ES-I3 (cell line): ENCODE results near the gene TTYH3.
A peak's percentile ranks its signal among the peaks of the same experiment; 100 is the strongest.
"Not testable (repeated sequence)": the region's sequence is repeated elsewhere in the genome, so short reads cannot be mapped to it uniquely, and the experiment has no call there.

Experiments
- H3K36me3 ChIP-seq: 2 replicates; pipeline ENCODE4 v1.6.1; 2013; ENCODE audit warnings: mild to moderate bottlenecking, low read length, control low read depth, moderate library complexity; ENCODE audit not compliant: insufficient read depth
- H3K4me1 ChIP-seq: 2 replicates; pipeline ENCODE4 v1.6.1; 2013; ENCODE audit warnings: mild to moderate bottlenecking, control low read depth, low read length; ENCODE audit not compliant: insufficient read depth
- H3K9ac ChIP-seq: 2 replicates; pipeline ENCODE4 v1.6.1; 2013; ENCODE audit warnings: low read depth, mild to moderate bottlenecking, low read length, moderate library complexity
- H3K9me3 ChIP-seq: 2 replicates; pipeline ENCODE4 v1.6.1; 2013; ENCODE audit warnings: mild to moderate bottlenecking, low read length, moderate library complexity; ENCODE audit not compliant: control insufficient read depth, insufficient read depth

Gene TTYH3, protein sequence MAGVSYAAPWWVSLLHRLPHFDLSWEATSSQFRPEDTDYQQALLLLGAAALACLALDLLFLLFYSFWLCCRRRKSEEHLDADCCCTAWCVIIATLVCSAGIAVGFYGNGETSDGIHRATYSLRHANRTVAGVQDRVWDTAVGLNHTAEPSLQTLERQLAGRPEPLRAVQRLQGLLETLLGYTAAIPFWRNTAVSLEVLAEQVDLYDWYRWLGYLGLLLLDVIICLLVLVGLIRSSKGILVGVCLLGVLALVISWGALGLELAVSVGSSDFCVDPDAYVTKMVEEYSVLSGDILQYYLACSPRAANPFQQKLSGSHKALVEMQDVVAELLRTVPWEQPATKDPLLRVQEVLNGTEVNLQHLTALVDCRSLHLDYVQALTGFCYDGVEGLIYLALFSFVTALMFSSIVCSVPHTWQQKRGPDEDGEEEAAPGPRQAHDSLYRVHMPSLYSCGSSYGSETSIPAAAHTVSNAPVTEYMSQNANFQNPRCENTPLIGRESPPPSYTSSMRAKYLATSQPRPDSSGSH

DNA sequence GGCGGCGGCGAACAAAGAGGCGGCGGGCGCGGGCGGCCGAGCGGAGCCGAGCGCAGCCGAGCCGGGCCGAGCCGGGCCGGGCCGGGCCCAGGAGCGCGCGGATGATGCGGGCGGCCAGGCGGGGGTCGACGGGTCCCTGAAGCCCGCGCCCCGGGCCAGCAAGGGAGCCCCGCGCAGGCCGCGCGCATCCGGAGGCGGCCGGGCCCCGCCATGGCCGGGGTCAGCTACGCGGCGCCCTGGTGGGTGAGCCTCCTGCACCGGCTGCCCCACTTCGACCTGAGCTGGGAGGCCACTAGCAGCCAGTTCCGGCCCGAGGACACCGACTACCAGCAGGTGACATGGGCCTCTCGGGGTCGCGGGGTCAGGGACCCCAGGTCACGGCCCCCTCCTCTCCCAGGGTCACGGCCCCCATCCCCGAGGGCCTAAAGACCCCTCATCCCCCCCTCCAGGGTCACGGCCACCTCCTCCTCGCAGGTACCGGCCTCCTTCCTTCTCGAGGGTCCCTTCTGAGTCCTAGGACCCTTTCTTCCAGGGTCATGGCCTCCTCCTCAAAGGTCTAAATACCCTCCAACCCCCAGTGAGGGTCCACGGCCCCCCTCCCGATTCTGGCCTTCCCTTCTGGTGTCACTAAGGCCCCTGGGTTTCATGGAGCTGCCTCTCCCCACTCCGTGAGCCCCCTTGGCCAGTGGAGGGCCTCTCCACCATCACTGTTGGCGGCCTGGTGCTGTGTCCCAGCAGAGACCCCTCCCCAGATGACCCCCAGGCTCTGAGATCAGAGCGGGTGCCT lies at the start of gene TTYH3:
TTYH3 (plus strand) TSS at position 41 of the 787 bp plus-strand sequence; CDS start at position 211, 170 bp downstream.
- Histone ChIP-seq H3K9ac (peak within 1 kb of the TSS; percentile 78), H3K4me1 (no peaks in the 10 kb centered on the region; the same call in 1 of the 2 replicates), H3K9me3 (no peaks in the 10 kb centered on the region), H3K36me3 (peaks cover 4% of the 10 kb centered on the region; the same call in 1 of the 2 replicates)

DNA sequence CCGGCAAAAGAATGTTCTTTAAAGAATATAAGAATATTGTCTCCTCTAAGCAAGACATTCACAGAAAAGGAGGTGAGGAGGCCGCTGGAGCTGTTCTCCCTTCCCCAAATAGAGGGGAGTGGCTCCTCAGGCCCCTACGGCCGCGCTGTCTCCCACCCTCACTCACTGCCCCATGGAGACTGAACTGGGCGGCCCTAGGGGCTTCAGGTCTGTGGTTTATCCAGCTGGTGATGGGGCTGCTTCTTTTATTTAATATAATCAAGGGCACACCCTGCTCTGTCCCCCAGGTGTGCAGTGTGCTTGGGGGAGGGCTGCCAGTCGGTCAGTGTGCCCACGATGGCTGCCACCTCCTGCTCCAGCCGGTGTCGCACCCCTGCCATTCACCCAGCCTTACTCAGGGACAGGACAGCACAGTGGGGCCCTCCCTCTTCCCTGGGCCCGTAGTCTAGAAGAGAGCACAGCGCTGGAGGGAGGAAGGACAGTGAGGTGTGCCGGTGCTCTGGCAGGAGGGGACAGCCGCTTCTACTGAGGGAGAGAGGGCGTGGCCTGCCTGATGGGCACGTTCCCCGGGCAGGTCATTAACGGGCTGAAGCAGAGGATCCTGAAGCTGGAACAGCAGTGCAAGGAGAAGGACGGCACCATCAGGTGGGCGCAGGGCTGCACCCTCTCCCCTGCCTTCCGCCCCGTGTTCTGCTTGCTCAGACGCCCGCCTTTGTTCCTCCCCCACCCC lies 49.6 kb upstream of the TTYH3 start:
- no peaks in the 10 kb centered on the region; the same call in 1 of the 2 replicates for H3K36me3 ChIP-seq
- H3K4me1 ChIP-seq: no peaks in the 10 kb centered on the region
- H3K9ac ChIP-seq: no peak overlapping the region
- no peaks in the 10 kb centered on the region for H3K9me3 ChIP-seq

DNA sequence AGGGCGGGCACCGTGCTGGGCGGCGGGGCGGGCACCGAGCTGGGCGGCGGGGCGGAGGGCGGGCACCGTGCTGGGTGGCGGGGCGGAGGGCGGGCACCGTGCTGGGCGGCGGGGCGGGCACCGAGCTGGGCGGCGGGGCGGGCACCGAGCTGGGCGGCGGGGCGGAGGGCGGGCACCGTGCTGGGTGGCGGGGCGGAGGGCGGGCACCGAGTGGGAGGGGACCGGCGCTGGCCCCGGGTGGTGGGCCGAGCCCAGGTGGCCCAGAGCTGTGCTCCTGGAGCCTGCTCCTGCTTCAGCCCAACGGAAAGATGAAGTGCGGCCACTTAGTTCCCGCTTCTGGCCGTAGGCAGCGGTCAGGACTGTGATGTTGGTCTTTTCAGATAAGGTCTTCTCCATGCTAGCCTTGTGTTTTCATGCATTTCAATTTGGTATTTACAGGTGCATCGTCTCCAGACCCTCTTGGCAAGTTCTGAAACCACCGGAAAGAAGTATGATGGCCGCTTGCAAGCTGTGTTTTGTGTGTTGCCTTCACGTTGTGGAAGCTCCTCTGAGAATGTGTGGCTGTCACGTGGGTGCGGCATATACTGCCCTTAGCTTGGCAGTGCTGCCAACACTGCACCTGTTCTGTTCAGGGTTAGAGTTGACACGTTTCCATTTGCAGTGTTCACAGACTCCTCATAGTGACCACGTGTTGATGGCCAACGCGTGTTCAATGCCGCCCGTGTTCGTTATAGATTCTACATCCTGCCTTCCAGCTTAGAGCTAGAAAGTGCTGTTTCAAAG lies 47.8 kb upstream of the TTYH3 start:
- no peak overlapping the region for H3K9ac ChIP-seq
- H3K36me3 ChIP-seq: no peaks in the 10 kb centered on the region; the same call in 1 of the 2 replicates
- H3K4me1 ChIP-seq: no peaks in the 10 kb centered on the region
- H3K9me3 ChIP-seq: no peaks in the 10 kb centered on the region

DNA sequence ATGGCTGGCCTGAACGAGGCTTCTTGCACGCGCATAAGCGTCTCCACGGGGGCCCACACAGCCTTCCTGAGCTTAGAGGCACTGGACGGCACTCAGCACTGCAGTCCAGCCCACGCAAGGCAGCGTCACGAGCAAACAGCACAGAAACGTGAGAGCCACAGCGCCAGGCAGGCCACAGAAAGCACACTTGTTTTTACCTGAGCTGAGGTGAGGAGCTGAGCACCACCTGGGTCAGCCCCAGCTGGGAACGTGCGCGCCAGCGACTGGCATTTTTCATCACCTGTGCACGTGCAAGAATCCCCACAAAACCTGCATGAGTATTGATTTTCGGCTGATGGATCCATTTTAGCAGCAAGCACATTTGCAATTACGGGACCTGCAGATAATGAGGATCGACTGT lies 46.3 kb upstream of the TTYH3 start:
- H3K9me3 ChIP-seq: no peaks in the 10 kb centered on the region
- H3K36me3 ChIP-seq: no peaks in the 10 kb centered on the region; the same call in 1 of the 2 replicates
- no peaks in the 10 kb centered on the region for H3K4me1 ChIP-seq
- no peak overlapping the region for H3K9ac ChIP-seq

DNA sequence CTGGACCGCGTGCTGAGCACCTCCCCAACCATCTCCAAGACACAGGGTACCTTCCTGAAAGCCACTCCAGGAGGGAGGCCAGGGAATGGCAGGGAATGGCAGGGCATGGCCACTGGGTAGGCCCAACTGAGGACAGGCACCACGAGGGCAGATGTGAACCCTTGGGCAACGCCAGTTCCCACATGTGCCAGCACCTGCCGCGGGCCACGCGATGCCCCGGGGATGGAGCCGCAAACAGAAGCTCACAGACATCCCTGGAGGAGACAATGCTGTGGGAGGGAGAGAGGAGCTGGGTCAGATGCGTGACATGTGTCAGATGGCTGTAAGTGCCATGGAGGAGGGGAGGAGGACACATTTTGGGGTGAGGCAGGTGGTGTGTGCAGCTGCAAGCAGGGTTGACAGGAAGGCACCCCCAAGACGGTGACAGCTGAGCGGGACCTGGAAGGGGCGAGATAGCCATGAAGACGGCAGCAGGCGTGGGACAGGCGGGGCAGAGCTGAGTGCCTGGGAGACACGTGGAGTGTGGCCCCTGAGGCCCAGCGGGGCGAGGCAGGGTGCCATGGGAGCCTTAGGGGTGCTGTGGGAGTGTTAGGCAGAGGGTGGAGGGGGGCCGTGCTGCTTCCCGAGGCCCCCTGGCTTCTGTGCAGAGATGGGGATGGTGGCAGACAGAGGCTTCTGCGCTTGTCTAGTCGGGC lies 45.3 kb upstream of the TTYH3 start:
- Histone ChIP-seq H3K4me1 (no peaks in the 10 kb centered on the region), H3K9ac (no peak overlapping the region), H3K9me3 (no peaks in the 10 kb centered on the region), H3K36me3 (no peaks in the 10 kb centered on the region; the same call in 1 of the 2 replicates)

DNA sequence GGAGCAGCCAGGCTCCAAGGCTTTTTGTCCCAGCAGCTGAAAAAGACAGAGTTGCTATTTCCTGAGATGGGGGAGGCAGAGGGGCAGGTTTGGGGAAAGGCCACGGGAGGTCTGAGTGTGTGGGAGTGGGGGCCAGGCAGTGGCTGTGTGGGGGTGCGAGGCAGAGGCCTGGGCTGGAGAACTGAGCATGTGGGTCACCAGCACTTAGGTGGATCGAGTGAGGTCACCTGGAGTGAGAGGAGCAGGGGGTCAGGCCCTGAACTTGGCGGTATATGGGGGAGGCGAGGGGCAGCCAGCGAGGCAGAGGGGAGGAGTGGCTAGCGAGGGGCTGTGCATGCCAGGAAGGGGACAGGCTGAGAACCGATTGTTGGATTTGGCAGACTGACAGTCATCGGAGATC lies 44.7 kb upstream of the TTYH3 start:
- Histone ChIP-seq H3K9me3 (no peaks in the 10 kb centered on the region), H3K4me1 (no peaks in the 10 kb centered on the region), H3K36me3 (no peaks in the 10 kb centered on the region; the same call in 1 of the 2 replicates), H3K9ac (no peak overlapping the region)

DNA sequence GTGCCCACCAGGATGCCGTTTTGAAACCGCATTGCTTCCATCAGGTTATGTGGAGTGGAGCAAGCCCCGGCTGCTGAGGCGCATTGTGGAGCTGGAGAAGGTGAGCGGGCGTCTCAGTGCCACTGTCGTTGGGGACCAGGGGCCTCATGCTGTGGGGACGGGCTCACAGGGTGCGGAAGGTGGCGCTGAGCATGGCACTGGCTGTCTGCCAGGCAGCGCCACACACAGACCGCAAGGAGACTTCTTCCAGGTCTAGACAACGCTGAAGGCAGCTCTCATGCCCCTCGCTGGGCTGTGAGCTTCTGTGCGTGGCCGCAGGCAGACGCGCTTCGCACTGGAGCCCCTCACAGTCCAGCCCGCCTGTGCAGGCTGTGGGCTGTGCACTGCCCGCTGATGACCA lies 44.0 kb upstream of the TTYH3 start:
- Histone ChIP-seq H3K36me3 (no peaks in the 10 kb centered on the region; the same call in 1 of the 2 replicates), H3K4me1 (no peaks in the 10 kb centered on the region), H3K9me3 (no peaks in the 10 kb centered on the region), H3K9ac (no peak overlapping the region)

DNA sequence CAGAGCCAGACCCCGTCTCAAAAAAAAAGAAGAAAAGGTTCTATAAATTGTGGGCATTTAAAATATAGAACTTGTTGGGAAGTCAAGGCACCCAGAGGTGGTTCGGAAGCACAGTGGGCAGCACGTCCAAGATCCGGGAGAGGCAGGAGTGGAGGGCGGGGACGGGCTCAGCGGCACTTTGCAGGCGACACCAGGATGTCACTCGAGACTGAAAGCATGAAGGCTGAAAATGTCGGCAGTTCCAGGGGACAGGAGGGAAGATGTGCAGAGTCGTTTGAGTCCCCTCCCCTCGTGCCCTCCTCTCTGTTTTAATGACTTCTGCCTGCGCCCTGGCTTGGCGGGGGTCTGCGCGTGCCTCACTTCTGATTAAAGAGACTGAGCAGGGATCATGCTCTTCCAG lies 42.4 kb upstream of the TTYH3 start:
- Histone ChIP-seq H3K9ac (no peak overlapping the region), H3K4me1 (no peaks in the 10 kb centered on the region), H3K9me3 (no peaks in the 10 kb centered on the region), H3K36me3 (no peaks in the 10 kb centered on the region; the same call in 1 of the 2 replicates)

DNA sequence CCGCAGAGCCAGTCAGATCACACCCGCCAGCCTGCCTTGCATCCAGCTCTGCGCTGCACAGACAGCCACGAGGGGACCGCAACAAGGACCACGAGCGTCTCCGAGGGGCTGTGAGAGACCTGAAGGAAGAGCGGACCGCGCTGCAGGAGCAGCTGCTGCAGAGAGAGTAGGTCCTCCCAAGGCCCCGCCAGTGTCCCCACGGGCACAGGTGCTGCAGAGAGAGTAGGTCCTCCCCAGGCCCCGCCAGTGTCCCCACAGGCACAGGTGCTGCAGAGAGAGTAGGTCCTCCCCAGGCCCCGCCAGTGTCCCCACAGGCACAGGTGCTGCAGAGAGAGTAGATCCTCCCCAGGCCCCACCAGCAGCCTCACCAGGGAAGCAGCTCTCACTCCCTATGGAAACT lies 41.8 kb upstream of the TTYH3 start:
- not testable (repeated sequence) for H3K9ac ChIP-seq, H3K9me3 ChIP-seq, H3K4me1 ChIP-seq, H3K36me3 ChIP-seq

DNA sequence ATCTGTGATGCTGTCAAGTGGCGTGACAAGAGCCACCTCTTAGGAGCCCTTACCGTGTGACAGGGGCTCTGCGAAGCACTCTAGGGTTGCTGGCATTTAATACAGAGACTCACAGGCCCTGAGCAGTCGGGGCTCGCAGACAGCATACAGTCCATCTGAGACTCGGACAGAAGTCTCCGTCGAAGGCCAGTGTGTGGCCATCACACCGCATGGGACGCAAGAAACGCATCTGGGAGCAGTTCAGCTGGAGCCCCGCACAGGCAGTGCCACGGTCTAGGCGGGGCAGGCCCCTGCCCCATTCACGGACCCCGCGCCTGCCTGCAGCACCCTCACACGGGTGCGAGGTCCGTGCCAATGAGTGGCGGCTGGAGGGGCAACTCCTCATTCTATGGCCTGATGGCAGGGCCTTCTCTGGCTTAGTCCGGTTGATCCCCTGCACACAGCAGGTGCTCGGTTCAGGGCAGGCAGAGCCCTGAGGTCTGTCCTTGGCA lies 39.4 kb upstream of the TTYH3 start:
- Histone ChIP-seq H3K36me3 (no peaks in the 10 kb centered on the region), H3K9ac (no peak overlapping the region), H3K4me1 (no peaks in the 10 kb centered on the region), H3K9me3 (no peaks in the 10 kb centered on the region)

DNA sequence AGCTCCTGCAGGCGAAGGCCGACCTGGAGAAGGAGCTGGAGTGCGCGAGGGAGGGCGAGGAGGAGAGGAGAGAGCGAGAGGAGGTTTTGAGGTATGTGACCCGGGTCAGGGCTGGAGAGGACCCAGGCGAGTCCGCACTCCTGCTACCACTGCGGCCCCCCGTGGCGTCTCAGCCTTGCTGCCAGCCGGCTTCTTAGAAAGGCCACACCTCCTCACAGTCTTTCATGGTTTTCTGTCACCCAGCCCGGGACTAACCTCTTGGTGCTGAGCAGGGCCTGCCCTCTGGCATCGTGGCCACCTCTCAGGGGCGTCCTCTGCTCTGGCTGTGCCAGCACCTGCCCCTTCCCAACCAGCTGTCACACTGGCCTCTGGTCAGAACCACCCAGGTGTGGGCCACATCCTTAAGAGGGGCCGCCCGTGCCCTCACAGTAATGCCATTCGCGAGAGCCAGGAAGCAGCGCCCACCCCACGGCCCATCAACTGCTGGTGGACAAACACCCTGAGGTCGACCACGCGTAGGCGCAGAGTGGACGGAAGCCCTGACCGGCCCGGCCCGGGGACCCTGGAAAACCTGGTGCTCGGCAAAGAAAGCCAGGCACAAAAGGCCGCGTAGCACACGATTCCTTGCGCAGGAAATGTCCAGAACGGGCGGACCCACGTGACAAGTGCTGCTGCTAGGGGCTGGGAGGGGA lies 38.6 kb upstream of the TTYH3 start:
- Histone ChIP-seq H3K9me3 (no peaks in the 10 kb centered on the region), H3K4me1 (no peaks in the 10 kb centered on the region), H3K36me3 (no peaks in the 10 kb centered on the region), H3K9ac (no peak overlapping the region)

DNA sequence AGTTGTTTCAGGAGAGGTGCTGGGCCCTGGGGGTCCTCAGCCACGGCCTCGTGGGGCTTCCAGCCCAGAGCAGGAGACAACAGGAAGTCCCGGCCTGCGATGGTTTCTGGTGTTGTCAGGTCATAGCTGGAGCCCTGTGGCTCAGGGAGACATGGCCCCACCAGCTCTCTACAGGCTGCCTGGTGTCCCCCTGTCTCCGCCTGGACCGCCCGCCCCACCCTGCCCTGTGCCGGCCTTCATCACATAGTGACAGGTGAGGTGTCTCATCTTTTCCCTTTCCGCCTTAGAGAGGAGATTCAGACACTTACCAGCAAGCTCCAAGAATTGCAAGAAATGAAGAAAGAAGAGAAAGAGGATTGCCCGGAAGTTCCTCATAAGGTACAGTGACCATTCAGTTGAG lies 37.2 kb upstream of the TTYH3 start:
- Histone ChIP-seq H3K9me3 (no peaks in the 10 kb centered on the region), H3K9ac (no peak overlapping the region), H3K4me1 (no peaks in the 10 kb centered on the region), H3K36me3 (no peaks in the 10 kb centered on the region)
